ENCODE data around the gene DLX4.

Gene DLX4

GRCh38 chr17:50021681-50022370, 52.8 kb downstream of the DLX4 start (continued):
- TF ChIP-seq TSHZ2 (CRISPR knock-in tag; IDR thresholded peaks at IDR 0.05) (no peak), RARB (CRISPR knock-in tag; IDR thresholded peaks at IDR 0.05) (no peak), CREB5 (CRISPR knock-in tag; IDR thresholded peaks at IDR 0.05; ENCODE audit: low read depth) (no peak), TCF4 (CRISPR knock-in tag; IDR thresholded peaks at IDR 0.05; ENCODE audit: borderline replicate concordance) (no peak)

- ATAC-seq, result no peak
- TF ChIP-seq CSRNP3 (CRISPR knock-in tag; IDR thresholded peaks at IDR 0.05) (no peak), PPARA (CRISPR knock-in tag; IDR thresholded peaks at IDR 0.05; ENCODE audit: borderline replicate concordance) (no peak), GLIS3 (CRISPR knock-in tag; IDR thresholded peaks at IDR 0.05) (no peak), ZC3H10 (CRISPR knock-in tag; IDR thresholded peaks at IDR 0.05) (no peak), TSHZ2 (CRISPR knock-in tag; IDR thresholded peaks at IDR 0.05) (no peak), SNAI2 (CRISPR knock-in tag; IDR thresholded peaks at IDR 0.05) (no peak), ZFP3 (CRISPR knock-in tag; IDR thresholded peaks at IDR 0.05) (no peak), CSDC2 (CRISPR knock-in tag; IDR thresholded peaks at IDR 0.05) (no peak), ZNF565 (CRISPR knock-in tag; conservative IDR thresholded peaks at IDR 0.05; ENCODE audit: low read depth) (no peak), RARB (CRISPR knock-in tag; IDR thresholded peaks at IDR 0.05) (no peak), PATZ1 (CRISPR knock-in tag; IDR thresholded peaks at IDR 0.05; ENCODE audit: borderline replicate concordance) (no peak), ESRRG (CRISPR knock-in tag; IDR thresholded peaks at IDR 0.05) (no peak), POU6F1 (CRISPR knock-in tag; IDR thresholded peaks at IDR 0.05; ENCODE audit: borderline replicate concordance, low read depth) (no peak), ZFP30 (CRISPR knock-in tag; IDR thresholded peaks at IDR 0.05) (no peak), BACH2 (CRISPR knock-in tag; IDR thresholded peaks at IDR 0.05; ENCODE audit: borderline replicate concordance) (no peak), TCF4 (CRISPR knock-in tag; IDR thresholded peaks at IDR 0.05; ENCODE audit: borderline replicate concordance) (no peak)
These were observed 53.6 kb downstream of the DLX4 start for GRCh38 chr17:50022463-50023130.
